SJCRH30 (cell line): ENCODE results near the gene KAZN. TPM values are rescaled to one million over a fixed set of nuclear protein-coding genes. Genes with fewer than 3 reads are reported as not detected.

Experiments
- DNase-seq, 2 experiments: peaks; one replicate each; pipeline ENCODE4 v3.0.0-alpha.2; 2015 to 2020
- H3K27ac ChIP-seq: fragments of 250-450 bp; sonication (Bioruptor Pico); 2 replicates; pipeline ENCODE4 v1.5.1; 2020; ENCODE audit warnings: mild to moderate bottlenecking, moderate library complexity
- H3K27me3 ChIP-seq: fragments of 250-450 bp; sonication (Bioruptor Pico); 2 replicates; pipeline ENCODE4 v1.5.1; 2020; ENCODE audit warnings: mild to moderate bottlenecking, moderate library complexity
- H3K36me3 ChIP-seq: fragments of 250-450 bp; sonication (Bioruptor Pico); 2 replicates; pipeline ENCODE4 v1.5.1; 2020; ENCODE audit warnings: mild to moderate bottlenecking, moderate library complexity
- H3K4me1 ChIP-seq: fragments of 250-450 bp; sonication (Bioruptor Pico); 2 replicates; pipeline ENCODE4 v1.5.1; 2020; ENCODE audit warnings: mild to moderate bottlenecking, moderate library complexity
- H3K4me3 ChIP-seq: fragments of 250-450 bp; sonication (Bioruptor Pico); 2 replicates; pipeline ENCODE4 v1.5.1; 2020; ENCODE audit warnings: mild to moderate bottlenecking, moderate library complexity
- H3K9me3 ChIP-seq: fragments of 250-450 bp; sonication (Bioruptor Pico); replicated peaks from 2 replicates; pipeline ENCODE4 v1.5.1; 2020; ENCODE audit warnings: mild to moderate bottlenecking, moderate library complexity
- total RNA-seq: library from RNA; depleted of rRNA; stranded (reverse); fragments of >200 nt; shearing (Covaris generic); gene quantifications from 2 replicates; pipeline ENCODE4 v1.2.3, GENCODE V29; 2014

The KAZN gene
- total RNA-seq, 1 experiment from 2014 or later = 0.10 TPM

DNA sequence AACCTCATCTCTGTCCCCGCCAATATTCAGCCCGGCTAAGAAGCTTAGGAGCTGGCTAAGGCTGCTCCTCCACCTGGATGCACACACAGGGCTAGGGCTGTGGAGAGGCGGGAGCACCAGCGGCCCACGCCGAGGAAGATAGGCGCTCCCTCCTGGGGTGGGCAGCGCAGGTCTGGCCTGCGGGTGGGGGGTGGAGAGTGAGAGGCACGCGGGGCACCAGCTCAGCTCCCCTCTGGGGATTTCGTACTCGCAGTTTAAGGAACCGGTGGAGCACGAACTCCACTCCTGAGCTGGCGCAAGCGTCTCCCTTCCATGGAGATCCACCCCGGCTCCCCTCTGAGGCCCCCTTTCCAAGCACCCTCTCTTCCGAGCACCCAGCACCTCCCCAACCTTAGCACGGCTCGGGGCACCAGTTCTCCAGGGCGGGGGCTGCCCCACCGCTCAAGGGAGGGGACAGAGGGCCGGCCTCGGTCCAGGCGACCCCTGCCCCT, 433 bp upstream of the KAZN start:
- no peaks in the 10 kb centered on the region for H3K36me3 ChIP-seq

DNA sequence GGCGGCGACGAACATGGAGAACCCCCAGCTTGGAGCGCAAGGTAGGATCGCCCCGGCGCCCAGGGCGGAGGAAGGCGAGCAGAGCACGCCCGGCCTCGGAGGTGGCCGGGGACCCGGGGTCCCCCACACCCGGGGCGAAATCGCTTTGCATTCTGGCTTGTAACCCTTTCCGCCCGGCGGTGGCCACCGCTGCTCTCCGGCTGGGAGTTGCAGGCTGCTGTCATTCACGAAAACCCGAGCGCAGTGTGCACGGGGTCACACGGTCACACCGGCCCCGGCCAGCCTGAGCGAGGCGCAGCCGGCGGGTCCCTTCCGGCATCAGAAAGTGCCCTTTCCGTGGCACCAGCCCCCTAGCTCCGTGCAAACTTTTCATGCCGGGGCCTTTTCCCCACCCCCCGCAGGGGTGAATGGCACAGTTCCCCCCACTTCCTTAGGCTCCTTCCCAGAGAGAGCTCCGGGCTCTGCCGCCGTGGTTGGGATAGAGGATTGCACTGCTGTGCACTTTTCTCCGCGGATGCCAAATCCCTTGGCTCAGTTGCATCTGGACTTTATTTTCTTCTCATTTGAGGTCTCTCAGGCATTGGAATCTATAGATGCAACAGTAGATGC, 802 bp downstream of the KAZN start:
- H3K36me3 ChIP-seq = no peaks in the 10 kb centered on the region
- H3K4me3 ChIP-seq = no peak overlapping the region
- no peaks in the 10 kb centered on the region for H3K9me3 ChIP-seq
- H3K4me1 ChIP-seq = no peaks in the 10 kb centered on the region
- no peak overlapping the region for H3K27ac ChIP-seq
- no peak for DNase-seq
- peaks cover 4% of the 10 kb centered on the region; the same call in 1 of the 2 replicates for H3K27me3 ChIP-seq

More for the DNA sequence above, 433 bp upstream of the KAZN start:
- Histone ChIP-seq H3K9me3 (no peaks in the 10 kb centered on the region), H3K4me3 (no peak overlapping the region), H3K27ac (no peak overlapping the region), H3K4me1 (no peaks in the 10 kb centered on the region), H3K27me3 (peaks cover 4% of the 10 kb centered on the region; the same call in 1 of the 2 replicates)
- no peak for DNase-seq

DNA sequence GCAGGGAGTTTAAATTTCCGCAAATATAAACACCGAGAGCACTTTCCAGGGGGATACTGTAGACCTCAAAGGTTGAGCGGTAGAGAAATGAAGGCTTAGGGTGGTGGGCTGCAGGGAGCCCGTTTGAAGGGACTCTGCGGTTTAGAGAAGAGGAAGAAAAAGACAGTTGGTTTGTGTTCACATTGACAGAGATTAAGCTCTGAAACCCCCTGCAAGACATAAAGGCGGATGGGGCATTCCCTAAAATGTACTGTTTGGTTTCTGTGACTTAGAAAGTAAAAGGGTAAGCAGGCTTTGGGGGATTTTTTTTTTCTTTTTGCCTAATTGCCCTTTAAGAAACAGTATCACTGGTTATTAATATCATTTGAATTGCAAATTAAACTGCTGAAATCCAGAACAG, 1.3 kb downstream of the KAZN start:
- H3K9me3 ChIP-seq = no peaks in the 10 kb centered on the region
- H3K4me3 ChIP-seq = no peak overlapping the region
- no peak overlapping the region for H3K27ac ChIP-seq
- no peaks in the 10 kb centered on the region for H3K36me3 ChIP-seq
- no peak for DNase-seq
- H3K27me3 ChIP-seq = peaks cover 4% of the 10 kb centered on the region; the same call in 1 of the 2 replicates
- H3K4me1 ChIP-seq = no peaks in the 10 kb centered on the region

DNA sequence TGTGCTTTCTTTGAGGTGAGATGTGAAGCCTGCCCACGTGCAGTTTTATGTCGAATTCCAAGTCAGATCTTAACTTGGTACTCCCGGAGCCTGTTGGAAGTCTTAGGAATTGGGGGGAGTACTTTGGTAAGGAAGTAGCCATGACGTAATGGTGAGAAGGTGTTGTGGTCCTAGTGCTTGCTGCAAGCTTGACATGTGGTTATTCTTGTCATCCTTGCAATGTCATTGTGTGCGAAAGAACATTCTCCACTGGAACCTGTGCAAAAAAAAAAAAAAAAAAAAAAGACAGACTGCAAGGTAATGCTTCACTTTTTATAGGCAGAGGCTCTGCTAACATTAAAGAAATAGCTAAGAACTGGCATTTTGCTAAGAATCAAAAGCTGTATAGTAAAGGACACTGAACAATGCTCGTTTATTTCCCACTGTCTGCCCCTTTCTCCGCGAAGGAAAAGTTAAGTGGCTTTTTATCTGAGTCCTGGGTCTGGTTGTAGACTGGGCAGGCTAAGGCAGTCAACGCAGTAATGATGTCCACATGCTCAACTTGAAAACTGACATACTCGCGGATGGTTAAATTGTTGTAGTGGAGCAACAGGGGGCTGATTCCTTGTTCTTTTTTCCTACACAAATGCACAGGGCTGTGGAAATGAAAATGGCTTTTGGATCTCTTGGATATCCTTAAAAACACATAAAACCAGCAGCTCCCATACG, 2.1 kb downstream of the KAZN start:
- H3K27me3 ChIP-seq = peaks cover 4% of the 10 kb centered on the region; the same call in 1 of the 2 replicates
- no peak overlapping the region for H3K27ac ChIP-seq
- no peaks in the 10 kb centered on the region for H3K9me3 ChIP-seq
- no peaks in the 10 kb centered on the region for H3K36me3 ChIP-seq
- no peak for DNase-seq
- H3K4me3 ChIP-seq = no peak overlapping the region
- no peaks in the 10 kb centered on the region for H3K4me1 ChIP-seq

DNA sequence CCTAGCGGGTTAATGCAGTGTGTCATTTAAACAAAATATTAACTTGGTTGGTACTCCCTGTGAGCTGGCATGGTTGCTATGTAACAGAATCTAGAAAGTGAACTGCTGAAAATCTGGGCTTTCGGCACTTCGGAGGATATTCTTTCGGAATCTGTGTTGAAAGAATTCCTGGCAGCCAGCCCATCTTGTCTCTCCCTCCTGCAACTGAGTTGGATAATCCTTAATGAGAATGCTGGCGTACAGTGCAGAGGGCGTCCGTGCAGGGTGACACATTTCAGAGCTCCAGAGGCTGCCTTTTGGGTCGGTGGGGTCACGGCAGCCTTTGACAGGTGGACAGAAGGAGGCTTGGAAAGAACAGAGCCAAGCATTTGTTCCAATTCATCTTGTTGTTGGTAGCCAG, 3.7 kb downstream of the KAZN start:
- peaks cover 4% of the 10 kb centered on the region; the same call in 1 of the 2 replicates for H3K27me3 ChIP-seq
- no peak for DNase-seq
- no peak overlapping the region for H3K27ac ChIP-seq
- H3K36me3 ChIP-seq = no peaks in the 10 kb centered on the region
- no peaks in the 10 kb centered on the region for H3K4me1 ChIP-seq
- H3K9me3 ChIP-seq = no peaks in the 10 kb centered on the region
- H3K4me3 ChIP-seq = no peak overlapping the region

DNA sequence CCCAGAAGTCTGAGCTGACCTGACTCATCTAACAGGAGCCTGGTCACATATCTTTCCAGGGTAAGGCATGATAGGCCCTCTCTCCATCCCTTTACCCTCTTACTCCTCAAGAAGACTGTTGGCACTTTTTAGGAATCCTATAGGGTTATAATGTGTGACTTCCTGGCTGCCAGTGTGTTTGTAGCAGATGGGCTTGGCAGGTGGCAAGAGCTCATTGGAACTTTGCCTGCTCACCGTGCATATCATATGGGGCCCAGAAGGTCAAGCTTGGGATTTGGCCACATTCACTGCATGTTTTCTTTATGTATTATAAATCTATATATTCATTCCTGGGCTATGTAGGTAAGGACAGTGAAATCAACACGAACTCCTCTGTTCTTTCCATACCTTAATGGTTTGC, 5.2 kb downstream of the KAZN start:
- Histone ChIP-seq H3K4me1 (no peaks in the 10 kb centered on the region), H3K27me3 (peaks cover 4% of the 10 kb centered on the region; the same call in 1 of the 2 replicates), H3K4me3 (no peak overlapping the region), H3K27ac (no peak overlapping the region), H3K9me3 (no peaks in the 10 kb centered on the region), H3K36me3 (no peaks in the 10 kb centered on the region)
- DNase-seq = no peak

DNA sequence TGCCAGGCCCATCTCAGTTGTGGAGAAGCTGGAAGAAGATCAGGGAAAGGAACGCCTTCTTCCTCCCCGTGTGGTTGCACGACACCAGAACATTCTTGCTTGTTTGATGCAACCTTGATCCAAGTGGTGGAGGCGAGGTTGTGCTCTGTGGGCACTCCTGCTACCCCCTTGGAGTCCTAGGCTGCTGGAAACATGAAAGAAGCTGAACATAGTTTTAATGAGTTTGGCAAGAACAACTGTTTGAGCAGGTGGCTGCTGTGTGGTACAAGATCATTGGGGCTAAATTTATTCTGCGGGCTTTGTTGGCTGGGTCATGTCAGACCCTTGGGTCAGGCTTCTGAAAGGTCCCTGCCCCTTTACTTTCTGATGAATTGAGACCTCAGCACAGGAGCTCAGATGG, 5.9 kb downstream of the KAZN start:
- Histone ChIP-seq H3K36me3 (no peaks in the 10 kb centered on the region), H3K9me3 (no peaks in the 10 kb centered on the region), H3K4me3 (no peak overlapping the region), H3K27me3 (peaks cover 4% of the 10 kb centered on the region; the same call in 1 of the 2 replicates), H3K27ac (no peak overlapping the region), H3K4me1 (no peaks in the 10 kb centered on the region)
- no peak for DNase-seq

DNA sequence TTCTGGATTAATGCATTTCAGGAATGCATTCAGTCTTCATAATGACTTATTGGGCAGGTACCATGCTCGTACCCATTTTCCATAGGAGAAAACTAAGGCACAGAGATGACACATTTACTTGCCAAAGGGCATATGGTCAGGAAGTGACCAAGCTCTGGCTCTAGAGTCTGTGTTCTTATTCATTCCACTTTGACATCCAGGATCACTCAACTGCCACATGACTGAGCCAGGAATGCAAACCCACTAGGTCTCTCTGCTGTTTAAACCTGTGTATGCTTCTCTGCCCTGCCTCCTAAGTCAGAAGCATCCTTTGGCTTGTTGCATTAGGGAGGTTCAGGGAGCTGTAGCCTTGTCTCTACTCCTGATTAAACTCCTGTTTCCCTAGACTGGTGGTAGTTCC, 7.5 kb downstream of the KAZN start:
- H3K36me3 ChIP-seq = no peaks in the 10 kb centered on the region
- H3K4me1 ChIP-seq = no peaks in the 10 kb centered on the region
- no peaks in the 10 kb centered on the region for H3K9me3 ChIP-seq
- H3K4me3 ChIP-seq = no peak overlapping the region
- DNase-seq = no peak
- H3K27me3 ChIP-seq = peaks cover 4% of the 10 kb centered on the region; the same call in 1 of the 2 replicates
- H3K27ac ChIP-seq = no peak overlapping the region

DNA sequence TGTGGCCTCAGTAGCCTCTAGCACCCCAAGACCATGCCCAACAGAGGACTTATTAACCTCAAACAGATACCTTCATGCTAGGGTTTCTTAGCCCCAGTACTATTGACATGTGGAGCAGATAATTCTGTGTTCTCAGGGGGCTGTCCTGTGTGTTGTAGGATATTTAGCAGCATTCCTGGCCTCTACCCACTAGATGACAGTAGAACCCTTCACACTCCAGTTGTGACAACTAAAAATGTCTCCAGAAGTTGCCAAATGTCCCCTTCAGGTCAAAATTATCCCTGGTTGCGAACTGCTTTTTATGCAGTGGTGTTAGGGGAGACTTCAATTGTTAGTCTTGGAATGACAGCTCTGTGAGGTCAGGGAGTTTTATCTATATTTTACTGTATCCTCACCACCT, 8.1 kb downstream of the KAZN start:
- H3K4me1 ChIP-seq = no peaks in the 10 kb centered on the region
- peaks cover 4% of the 10 kb centered on the region; the same call in 1 of the 2 replicates for H3K27me3 ChIP-seq
- H3K9me3 ChIP-seq = no peaks in the 10 kb centered on the region
- H3K36me3 ChIP-seq = no peaks in the 10 kb centered on the region
- H3K27ac ChIP-seq = no peak overlapping the region
- no peak for DNase-seq
- H3K4me3 ChIP-seq = no peak overlapping the region

DNA sequence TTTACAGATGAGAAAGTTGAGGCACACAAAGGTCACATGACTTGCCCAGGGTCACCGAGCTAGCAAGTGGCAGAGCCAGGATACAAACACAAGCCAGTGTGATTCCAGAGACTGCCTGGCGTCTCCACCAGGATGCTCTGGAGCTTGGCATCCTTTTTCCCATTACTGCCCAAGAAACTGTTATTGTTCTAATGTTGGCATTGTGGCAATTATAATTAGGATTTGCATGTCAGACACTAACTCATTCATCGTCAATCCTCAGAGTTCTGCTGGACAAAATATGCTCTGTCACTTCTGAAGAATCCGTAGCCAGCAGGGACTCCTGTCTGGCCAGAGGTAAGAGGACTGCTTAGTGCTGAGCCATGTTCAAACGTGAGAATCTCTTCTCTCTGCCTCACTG, 8.8 kb downstream of the KAZN start:
- Histone ChIP-seq H3K36me3 (no peaks in the 10 kb centered on the region), H3K4me3 (no peak overlapping the region), H3K9me3 (no peaks in the 10 kb centered on the region), H3K27ac (no peak overlapping the region), H3K4me1 (no peaks in the 10 kb centered on the region), H3K27me3 (peaks cover 6% of the 10 kb centered on the region)
- DNase-seq = no peak

DNA sequence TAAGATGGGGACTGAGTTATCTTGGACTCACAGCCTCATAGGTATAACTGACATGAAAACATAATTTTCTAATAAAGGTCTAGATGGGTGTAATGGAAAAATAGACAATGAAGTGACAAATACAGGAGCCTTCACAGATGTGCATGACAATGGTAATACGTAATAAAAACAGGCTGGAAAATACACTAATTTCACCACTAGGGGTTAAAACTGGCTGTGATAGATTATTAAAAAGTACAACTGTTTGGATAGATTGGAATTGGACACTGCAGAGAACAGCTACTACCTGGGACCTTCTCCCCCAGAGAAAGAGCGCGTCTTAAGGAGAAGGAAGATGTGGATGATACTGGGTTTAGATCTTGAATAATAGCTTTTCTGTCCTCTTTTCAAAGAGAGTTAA, 9.8 kb downstream of the KAZN start:
- Histone ChIP-seq H3K27me3 (peaks cover 16% of the 10 kb centered on the region), H3K4me3 (no peak overlapping the region), H3K36me3 (no peaks in the 10 kb centered on the region), H3K27ac (no peak overlapping the region), H3K4me1 (no peaks in the 10 kb centered on the region), H3K9me3 (no peaks in the 10 kb centered on the region)
- DNase-seq = no peak

DNA sequence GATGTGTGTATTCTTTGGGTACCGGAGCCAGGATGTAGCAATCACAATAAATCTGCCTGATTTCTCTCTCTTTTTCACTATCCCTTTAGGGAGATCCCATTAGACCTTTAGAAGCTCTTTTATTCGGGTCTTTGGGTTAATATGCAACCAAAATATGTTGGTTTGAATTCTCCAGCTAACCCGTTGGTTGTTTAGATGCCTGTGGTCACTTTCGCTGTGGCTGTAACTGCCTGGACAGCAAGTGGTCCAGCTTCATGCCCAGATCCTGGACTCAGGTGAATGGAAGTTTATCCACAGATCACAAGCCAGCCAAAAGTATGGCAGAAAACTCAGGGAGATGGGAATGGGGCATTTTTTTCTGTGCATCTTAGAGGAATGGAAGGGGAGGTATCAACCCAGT, 12.3 kb downstream of the KAZN start:
- Histone ChIP-seq H3K36me3 (no peaks in the 10 kb centered on the region), H3K27ac (no peak overlapping the region), H3K4me3 (no peak overlapping the region), H3K9me3 (no peaks in the 10 kb centered on the region), H3K27me3 (peaks cover 12% of the 10 kb centered on the region), H3K4me1 (no peaks in the 10 kb centered on the region)
- no peak for DNase-seq

DNA sequence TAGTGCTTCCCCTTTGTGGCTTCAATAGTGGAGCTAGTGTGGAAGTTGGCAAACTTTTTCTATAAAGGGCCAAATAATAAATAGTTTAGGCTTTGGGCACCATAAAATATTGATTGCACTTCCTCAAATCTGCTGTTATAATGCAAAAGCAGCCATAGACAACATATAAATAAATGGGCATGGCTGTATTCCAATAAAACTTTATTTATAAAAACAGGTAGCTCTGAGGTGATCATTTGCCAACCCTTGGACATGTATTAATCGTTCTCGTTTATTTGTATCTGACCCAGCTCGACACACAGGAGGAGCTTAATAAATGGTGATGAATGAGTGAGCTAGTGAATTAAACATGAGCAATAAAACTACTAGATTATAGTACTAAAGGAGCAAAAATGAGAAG, 13.3 kb downstream of the KAZN start:
- H3K4me3 ChIP-seq = no peak overlapping the region
- no peaks in the 10 kb centered on the region for H3K4me1 ChIP-seq
- no peak for DNase-seq
- H3K27ac ChIP-seq = no peak overlapping the region
- H3K27me3 ChIP-seq = peaks cover 12% of the 10 kb centered on the region
- no peaks in the 10 kb centered on the region for H3K36me3 ChIP-seq
- H3K9me3 ChIP-seq = no peaks in the 10 kb centered on the region

DNA sequence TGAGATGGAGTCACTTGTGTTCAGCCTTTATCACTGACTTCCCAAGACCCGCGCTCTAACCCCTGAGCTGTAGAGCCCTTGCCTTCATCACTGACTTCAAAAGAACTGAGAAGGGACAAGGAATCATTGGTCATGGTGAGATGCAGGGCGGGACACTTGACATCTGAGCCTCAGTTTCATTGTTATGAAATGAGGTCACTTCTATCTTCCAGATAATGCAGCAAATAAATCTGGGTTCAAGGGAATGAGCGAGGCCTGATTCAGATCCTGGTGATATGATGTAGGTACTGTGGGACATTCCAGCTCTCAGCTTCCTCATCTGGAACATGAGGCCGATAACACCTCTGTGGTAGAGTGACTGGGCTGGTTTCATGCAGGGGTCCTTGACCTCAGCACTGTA, 13.8 kb downstream of the KAZN start:
- H3K27ac ChIP-seq = no peak overlapping the region
- no peaks in the 10 kb centered on the region for H3K4me1 ChIP-seq
- H3K27me3 ChIP-seq = peaks cover 12% of the 10 kb centered on the region
- H3K9me3 ChIP-seq = peaks cover under 1% of the 10 kb centered on the region; the same call in 1 of the 2 replicates
- no peak for DNase-seq
- H3K4me3 ChIP-seq = no peak overlapping the region
- H3K36me3 ChIP-seq = no peaks in the 10 kb centered on the region

DNA sequence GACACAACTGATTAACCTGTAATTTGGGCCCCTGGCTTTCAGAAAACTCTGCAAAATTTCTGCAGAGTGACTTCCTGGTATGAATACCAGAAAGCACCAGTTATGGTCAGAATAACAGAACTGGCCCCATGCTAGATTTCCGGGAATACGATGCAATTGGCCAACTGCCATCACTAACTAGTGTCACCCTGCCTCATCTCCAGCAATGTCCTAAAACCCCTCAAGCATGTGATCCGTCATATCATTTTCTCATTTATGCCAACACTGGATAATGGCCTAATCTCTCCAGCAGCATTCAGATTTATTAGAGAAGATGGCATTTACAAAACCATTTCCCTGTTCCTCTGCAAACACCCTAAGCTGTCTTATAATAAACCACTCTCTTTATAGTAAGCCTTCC, 15.4 kb downstream of the KAZN start:
- H3K4me3 ChIP-seq = no peak overlapping the region
- H3K27ac ChIP-seq = no peak overlapping the region
- H3K9me3 ChIP-seq = peaks cover 3% of the 10 kb centered on the region; the same call in 1 of the 2 replicates
- H3K36me3 ChIP-seq = no peaks in the 10 kb centered on the region
- peaks cover 17% of the 10 kb centered on the region for H3K27me3 ChIP-seq
- no peaks in the 10 kb centered on the region for H3K4me1 ChIP-seq
- DNase-seq = no peak
